Measurements from ENCODE around the gene COL4A4. TPM values are rescaled to one million over a fixed set of nuclear protein-coding genes. Genes with fewer than 3 reads are reported as not detected.

Gene COL4A4
- total RNA-seq, 3 donors from 2014 or later (not counting 1 experiment from before 2014, with no cell fraction given), result 0.31 to 2.3 (median 0.88) TPM

GRCh38 chr2:226981791-226982326 lies 182.1 kb downstream of the COL4A4 start:
- Histone ChIP-seq H3K36me3 (ENCODE audit: control insufficient read depth, insufficient read depth, low read length) (no peaks in the 10 kb centered on the region), H3K4me1 (ENCODE audit: control insufficient read depth, insufficient read depth, low read length) (no peaks in the 10 kb centered on the region), H3K4me3 (ENCODE audit: low read length) (no peak overlapping the region), H3K9me3 (ENCODE audit: control insufficient read depth, insufficient read depth, low read length) (no peaks in the 10 kb centered on the region), H3K27me3 (ENCODE audit: control insufficient read depth, insufficient read depth, low read length) (no peaks in the 10 kb centered on the region), H3K27ac (ENCODE audit: low read length) (no peak overlapping the region)
- Mint-ChIP-seq H3K4me3 (no peak overlapping the region), H3K4me1 (peaks cover 5 to 11% of the 10 kb centered on the region in 2 donors), H3K36me3 (no peaks in the 10 kb centered on the region), H3K27ac (peak overlapping the region in 1 of 2 donors; percentile 39), H3K9me3 (no peaks in the 10 kb centered on the region), H3K27me3 (ENCODE audit: low read depth in 2 of 2) (no peaks in the 10 kb centered on the region)
- intact Hi-C loops (cut with micrococcal nuclease), result loop anchor here (10.0 kb wide), 1 partner anchor 1317 kb away; no protein-coding TSS in a partner anchor
- whole genome bisulfite sequencing (ENCODE audit: insufficient coverage), result 66% methylated on average over 2 of the region's 3 CpGs
- no peak for TF ChIP-seq CTCF (IDR thresholded peaks at IDR 0.05)
- DNase-seq (no peak), ATAC-seq (no peak)

GRCh38 chr2:226979004-226979403 lies 185.0 kb downstream of the COL4A4 start:
- intact Hi-C loops (cut with micrococcal nuclease), result no loop called here
- Mint-ChIP-seq H3K4me3 (no peak overlapping the region), H3K27ac (no peak overlapping the region), H3K27me3 (ENCODE audit: low read depth in 2 of 2) (no peaks in the 10 kb centered on the region), H3K36me3 (no peaks in the 10 kb centered on the region), H3K9me3 (no peaks in the 10 kb centered on the region), H3K4me1 (peaks cover 5 to 11% of the 10 kb centered on the region in 2 donors)
- Histone ChIP-seq H3K4me1 (ENCODE audit: control insufficient read depth, insufficient read depth, low read length) (no peaks in the 10 kb centered on the region), H3K27ac (ENCODE audit: low read length) (no peak overlapping the region), H3K36me3 (ENCODE audit: control insufficient read depth, insufficient read depth, low read length) (no peaks in the 10 kb centered on the region), H3K4me3 (ENCODE audit: low read length) (no peak overlapping the region), H3K9me3 (ENCODE audit: control insufficient read depth, insufficient read depth, low read length) (no peaks in the 10 kb centered on the region), H3K27me3 (ENCODE audit: control insufficient read depth, insufficient read depth, low read length) (no peaks in the 10 kb centered on the region)
- TF ChIP-seq CTCF (IDR thresholded peaks at IDR 0.05), result no peak
- 97% methylated on average over 4 of the region's 4 CpGs for WGBS (ENCODE audit: insufficient coverage)
- DNase-seq (no peak), ATAC-seq (no peak)

DNA sequence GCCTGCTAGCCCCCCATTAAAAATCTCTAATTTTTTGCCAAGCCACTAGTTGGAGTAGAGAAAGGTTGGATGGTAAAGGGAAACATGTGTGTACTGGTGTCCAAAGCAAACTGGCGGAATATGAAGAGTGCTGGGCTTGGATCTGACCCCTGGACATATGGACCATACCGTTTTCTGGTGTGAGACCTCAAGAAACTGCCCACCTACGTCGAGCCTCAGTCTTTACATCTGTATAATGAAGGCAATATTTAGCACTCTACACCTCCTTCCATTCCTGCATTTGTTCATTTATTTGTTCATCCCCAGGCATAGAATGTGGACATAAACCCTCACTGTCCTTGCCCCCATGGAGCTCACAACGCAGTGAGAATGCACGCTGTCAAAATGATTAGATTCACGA lies 185.7 kb downstream of the COL4A4 start:
- no peaks in the 10 kb centered on the region for H3K36me3 Mint-ChIP-seq
- no peak overlapping the region for H3K27ac Mint-ChIP-seq
- ATAC-seq (no peak), DNase-seq (no peak)
- H3K4me3 Mint-ChIP-seq, result no peak overlapping the region
- intact Hi-C loops (cut with micrococcal nuclease), result no loop called here
- H3K4me1 Mint-ChIP-seq, result peaks cover 5 to 11% of the 10 kb centered on the region in 2 donors
- WGBS (ENCODE audit: insufficient coverage), result 96% methylated on average over 7 of the region's 7 CpGs
- H3K27me3 Mint-ChIP-seq (ENCODE audit: low read depth in 2 of 2), result no peaks in the 10 kb centered on the region
- Histone ChIP-seq H3K4me3 (ENCODE audit: low read length) (no peak overlapping the region), H3K4me1 (ENCODE audit: control insufficient read depth, insufficient read depth, low read length) (no peaks in the 10 kb centered on the region), H3K9me3 (ENCODE audit: control insufficient read depth, insufficient read depth, low read length) (no peaks in the 10 kb centered on the region), H3K36me3 (ENCODE audit: control insufficient read depth, insufficient read depth, low read length) (no peaks in the 10 kb centered on the region), H3K27me3 (ENCODE audit: control insufficient read depth, insufficient read depth, low read length) (no peaks in the 10 kb centered on the region), H3K27ac (ENCODE audit: low read length) (no peak overlapping the region)
- H3K9me3 Mint-ChIP-seq, result no peaks in the 10 kb centered on the region
- no peak for TF ChIP-seq CTCF (IDR thresholded peaks at IDR 0.05)

GRCh38 chr2:226977775-226978190 lies 186.2 kb downstream of the COL4A4 start:
- Histone ChIP-seq H3K4me3 (ENCODE audit: low read length) (no peak overlapping the region), H3K4me1 (ENCODE audit: control insufficient read depth, insufficient read depth, low read length) (no peaks in the 10 kb centered on the region), H3K27ac (ENCODE audit: low read length) (no peak overlapping the region), H3K9me3 (ENCODE audit: control insufficient read depth, insufficient read depth, low read length) (no peaks in the 10 kb centered on the region), H3K36me3 (ENCODE audit: control insufficient read depth, insufficient read depth, low read length) (no peaks in the 10 kb centered on the region), H3K27me3 (ENCODE audit: control insufficient read depth, insufficient read depth, low read length) (no peaks in the 10 kb centered on the region)
- no peak for ATAC-seq
- intact Hi-C loops (cut with micrococcal nuclease), result no loop called here
- Mint-ChIP-seq H3K4me3 (no peak overlapping the region), H3K27me3 (ENCODE audit: low read depth in 2 of 2) (no peaks in the 10 kb centered on the region), H3K4me1 (peaks cover 5 to 11% of the 10 kb centered on the region in 2 donors), H3K9me3 (no peaks in the 10 kb centered on the region), H3K36me3 (no peaks in the 10 kb centered on the region), H3K27ac (no peak overlapping the region)
- TF ChIP-seq CTCF (IDR thresholded peaks at IDR 0.05), result no peak
- no peak for DNase-seq
- 62% methylated on average over 2 of the region's 2 CpGs for WGBS (ENCODE audit: insufficient coverage)
